C1 segment of cervical spinal cord (tissue), 14 donors: ENCODE data around the gene SRGAP3.

Experiments used
- DNase-seq, 14 donors: peaks; one replicate each; lab custom pipeline; 2025; lab: John Stamatoyannopoulos, UW

SRGAP3 gene

GRCh38 chr3:9175421-9175820 is 74.0 kb downstream of the SRGAP3 start:
- no peak for DNase-seq

GRCh38 chr3:9173445-9173844 is 76.0 kb downstream of the SRGAP3 start:
- DNase-seq, result peak in 1 of 14 donors; percentile 35

GRCh38 chr3:9172851-9173321 is 76.6 kb downstream of the SRGAP3 start:
- DNase-seq, result peak in 11 of 14 donors; percentile 44 to 67 (median 52)

- no peak for DNase-seq
These were observed 78.6 kb downstream of the SRGAP3 start for GRCh38 chr3:9170851-9171160.

- no peak for DNase-seq
These were observed 79.2 kb downstream of the SRGAP3 start for GRCh38 chr3:9169956-9170850.

- no peak for DNase-seq
These were observed 80.1 kb downstream of the SRGAP3 start for GRCh38 chr3:9169326-9169725.

- peak in 3 of 14 donors; percentile 20 to 64 (median 40) for DNase-seq
These were observed 81.2 kb downstream of the SRGAP3 start for GRCh38 chr3:9168241-9168741.

- DNase-seq, result no peak
These were observed 82.2 kb downstream of the SRGAP3 start for GRCh38 chr3:9167222-9167621.

GRCh38 chr3:9165421-9165820 is 84.0 kb downstream of the SRGAP3 start:
- DNase-seq, result peak in 1 of 14 donors; percentile 33

GRCh38 chr3:9163289-9163688 is 86.2 kb downstream of the SRGAP3 start:
- no peak for DNase-seq

GRCh38 chr3:9161811-9162210 is 87.6 kb downstream of the SRGAP3 start:
- no peak for DNase-seq

GRCh38 chr3:9161298-9161697 is 88.1 kb downstream of the SRGAP3 start:
- no peak for DNase-seq

- DNase-seq, result no peak
These were observed 90.4 kb downstream of the SRGAP3 start for GRCh38 chr3:9158865-9159630.

- peak in 1 of 14 donors; percentile 32 for DNase-seq
These were observed 91.6 kb downstream of the SRGAP3 start for GRCh38 chr3:9157651-9158362.

- no peak for DNase-seq
These were observed 92.8 kb downstream of the SRGAP3 start for GRCh38 chr3:9156604-9157003.

GRCh38 chr3:9155028-9155427 is 94.4 kb downstream of the SRGAP3 start:
- no peak for DNase-seq

GRCh38 chr3:9153904-9154619 is 95.4 kb downstream of the SRGAP3 start:
- DNase-seq, result peak in 2 of 14 donors; percentile 42 to 51

GRCh38 chr3:9151240-9151639 is 98.2 kb downstream of the SRGAP3 start:
- no peak for DNase-seq

GRCh38 chr3:9149566-9149965 is 99.9 kb downstream of the SRGAP3 start:
- no peak for DNase-seq

- DNase-seq, result no peak
These were observed 101.6 kb downstream of the SRGAP3 start for GRCh38 chr3:9147896-9148266.

- peak in 1 of 14 donors; percentile 30 for DNase-seq
These were observed 102.1 kb downstream of the SRGAP3 start for GRCh38 chr3:9147215-9147895.
